HG02973 (cell line): Measurements from ENCODE around the gene C18orf54.
A peak's percentile ranks its signal among the peaks of the same experiment; 100 is the strongest.
"Not testable (repeated sequence)": the region's sequence is repeated elsewhere in the genome, so short reads cannot be mapped to it uniquely, and the experiment has no call there.

ENCODE experiments used
- ATAC-seq: cut with Tn5 transposase; IDR thresholded peaks from one replicate; pipeline ENCODE4 v1.9.1; 2021; ENCODE audit warnings: moderate library complexity; ENCODE audit not compliant: unreplicated experiment

The C18orf54 gene

DNA sequence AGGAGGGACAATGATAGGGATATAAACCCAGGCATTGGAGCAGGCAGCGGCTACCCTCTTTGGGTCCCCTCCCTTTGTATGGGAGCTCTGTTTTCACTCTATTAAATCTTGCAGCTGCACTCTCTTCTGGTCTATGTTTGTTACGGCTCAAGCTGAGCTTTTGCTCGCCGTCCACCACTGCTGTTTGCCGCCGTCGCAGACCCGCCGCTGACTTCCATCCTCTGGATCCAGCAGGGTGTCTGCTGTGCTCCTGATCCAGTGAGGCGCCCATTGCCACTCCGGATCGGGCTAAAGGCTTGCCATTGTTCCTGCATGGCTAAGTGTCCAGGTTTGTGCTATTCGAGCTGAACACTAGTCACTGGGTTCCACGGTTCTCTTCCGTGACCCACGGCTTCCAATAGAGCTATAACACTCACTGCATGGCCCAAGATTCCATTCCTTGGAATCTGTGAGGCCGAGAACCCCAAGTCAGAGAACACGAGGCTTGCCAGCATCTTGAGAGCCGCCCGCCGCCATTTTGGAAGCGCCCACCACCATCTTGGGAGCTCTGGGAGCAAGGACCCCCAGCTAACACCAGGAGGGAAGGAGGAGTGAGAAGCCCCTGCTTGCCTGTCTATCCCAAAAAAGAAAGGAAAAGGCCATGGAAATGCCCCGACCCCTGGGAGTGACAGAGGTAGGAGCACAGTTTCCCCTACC, 29.2 kb downstream of the C18orf54 start:
- not testable (repeated sequence) for ATAC-seq

DNA sequence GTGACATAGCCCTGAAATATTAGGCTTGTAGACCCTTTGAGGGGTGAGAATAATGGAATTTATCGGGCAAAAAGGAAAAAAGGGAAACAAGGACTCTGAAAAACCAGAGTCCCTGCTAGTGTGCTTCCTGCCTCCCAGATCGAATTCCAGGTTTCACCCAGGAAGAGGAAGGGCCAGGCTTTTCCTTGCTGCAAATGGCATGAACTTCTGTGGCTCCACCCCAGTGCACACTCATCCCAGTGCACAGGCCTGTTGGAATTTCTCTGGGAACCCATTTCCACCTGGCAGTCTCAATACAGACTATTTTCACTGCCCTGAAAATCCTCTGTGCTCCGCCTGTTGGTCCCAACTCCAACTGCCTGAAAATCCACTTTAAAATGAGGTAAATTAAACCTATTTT, 29.9 kb downstream of the C18orf54 start:
- ATAC-seq: no peak

DNA sequence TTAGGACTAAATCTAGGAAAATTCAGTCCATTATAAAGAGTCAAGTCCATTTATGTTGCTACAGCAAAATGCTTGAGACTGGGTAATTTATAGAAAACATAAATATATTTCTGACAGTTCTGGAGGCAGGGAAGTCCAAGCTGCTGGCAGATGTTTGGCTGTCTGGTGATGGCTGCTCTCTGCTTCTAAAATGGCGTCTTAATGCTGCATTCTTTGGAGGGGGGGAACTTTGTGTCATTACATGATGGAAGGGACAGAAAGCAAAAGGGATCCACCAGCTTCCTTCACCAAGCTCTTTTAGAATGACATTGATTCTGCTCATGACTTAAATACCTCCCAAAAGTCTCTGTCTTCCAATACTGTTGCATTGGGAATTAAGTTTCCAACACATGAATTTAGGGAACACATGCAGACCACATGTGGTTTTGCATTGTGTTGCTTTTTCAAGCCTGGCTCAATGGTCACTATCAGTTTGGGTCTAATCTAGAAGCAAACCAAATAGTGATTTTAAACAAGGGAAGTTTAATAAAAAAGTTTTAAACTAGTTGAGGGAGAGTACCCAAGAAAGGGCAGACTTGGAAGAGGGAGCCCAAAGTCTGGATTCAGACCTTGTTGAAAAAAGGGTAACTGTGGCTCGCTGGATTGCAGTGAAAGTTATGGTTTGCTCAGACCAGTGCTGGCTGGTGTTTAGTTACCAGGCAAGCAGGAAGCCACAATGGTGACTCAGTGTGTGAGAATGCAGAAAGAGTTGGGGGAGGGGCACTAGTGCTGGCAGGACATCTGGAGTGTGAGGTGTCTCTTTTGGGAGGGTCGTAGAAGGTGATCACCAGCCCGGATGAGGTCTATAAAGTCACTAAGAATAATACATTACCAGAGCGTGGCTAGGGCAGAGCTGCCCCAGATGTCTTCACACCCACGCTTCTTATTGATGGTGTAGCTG, 30.8 kb downstream of the C18orf54 start:
- peak; percentile 91 for ATAC-seq

DNA sequence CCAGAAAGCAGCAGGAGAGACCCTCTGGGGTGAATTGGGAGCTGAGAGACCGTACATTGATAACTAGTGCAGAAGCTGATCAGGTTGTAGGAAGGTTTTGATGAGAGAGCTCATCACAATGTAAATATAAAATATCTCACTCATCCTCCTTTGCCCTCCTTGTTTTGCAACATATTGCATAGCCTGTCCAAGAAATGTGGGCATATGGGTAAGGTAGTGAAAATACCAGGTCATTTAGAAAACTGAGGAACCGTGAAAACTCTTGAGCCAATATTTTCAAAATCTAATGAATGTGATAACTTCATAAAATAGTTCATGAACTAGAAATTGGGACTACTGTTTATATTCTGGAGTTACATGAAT, 31.4 kb downstream of the C18orf54 start:
- ATAC-seq: no peak

DNA sequence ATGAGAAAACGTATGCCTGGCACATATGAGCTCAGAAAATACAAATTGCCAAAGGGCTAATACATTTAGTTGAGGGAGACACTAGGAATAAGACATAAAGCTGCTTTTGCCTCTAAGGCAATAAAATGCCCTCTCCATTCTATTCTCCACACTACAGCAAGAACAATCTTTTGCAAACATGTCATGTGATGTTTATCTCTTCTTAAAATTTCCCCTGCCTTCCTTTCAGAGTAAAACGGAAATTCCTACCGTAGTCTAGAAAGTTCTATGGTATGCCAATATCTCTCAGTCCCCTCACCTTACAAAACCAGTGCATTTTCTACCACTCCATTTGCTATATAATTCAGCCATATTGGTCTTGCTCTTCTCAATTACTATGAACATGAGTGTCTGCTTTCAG, 33.1 kb downstream of the C18orf54 start:
- ATAC-seq: no peak

DNA sequence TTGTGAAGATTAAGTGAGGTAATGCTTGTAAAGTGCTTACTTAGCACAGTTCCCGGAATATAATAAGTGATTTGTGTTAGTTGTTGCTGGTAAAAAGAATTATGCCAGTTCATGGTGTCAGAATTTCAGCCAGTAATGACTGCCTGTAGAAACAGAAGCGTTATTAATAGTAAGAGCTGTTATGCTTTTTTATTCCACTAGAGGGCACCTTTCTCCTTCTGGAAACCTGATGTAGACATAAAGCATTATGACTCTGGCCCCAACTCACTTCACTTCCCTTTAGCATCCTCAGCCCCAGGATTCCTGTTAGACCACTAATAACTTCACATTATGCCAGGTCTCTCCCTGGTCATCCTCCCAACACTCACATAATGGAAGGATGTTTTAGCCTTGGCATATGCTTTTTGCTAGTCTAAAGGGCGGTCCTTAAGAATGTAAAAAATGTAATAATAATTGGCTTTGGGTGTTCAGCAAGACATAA, 34.9 kb downstream of the C18orf54 start:
- ATAC-seq: peak; percentile 58

DNA sequence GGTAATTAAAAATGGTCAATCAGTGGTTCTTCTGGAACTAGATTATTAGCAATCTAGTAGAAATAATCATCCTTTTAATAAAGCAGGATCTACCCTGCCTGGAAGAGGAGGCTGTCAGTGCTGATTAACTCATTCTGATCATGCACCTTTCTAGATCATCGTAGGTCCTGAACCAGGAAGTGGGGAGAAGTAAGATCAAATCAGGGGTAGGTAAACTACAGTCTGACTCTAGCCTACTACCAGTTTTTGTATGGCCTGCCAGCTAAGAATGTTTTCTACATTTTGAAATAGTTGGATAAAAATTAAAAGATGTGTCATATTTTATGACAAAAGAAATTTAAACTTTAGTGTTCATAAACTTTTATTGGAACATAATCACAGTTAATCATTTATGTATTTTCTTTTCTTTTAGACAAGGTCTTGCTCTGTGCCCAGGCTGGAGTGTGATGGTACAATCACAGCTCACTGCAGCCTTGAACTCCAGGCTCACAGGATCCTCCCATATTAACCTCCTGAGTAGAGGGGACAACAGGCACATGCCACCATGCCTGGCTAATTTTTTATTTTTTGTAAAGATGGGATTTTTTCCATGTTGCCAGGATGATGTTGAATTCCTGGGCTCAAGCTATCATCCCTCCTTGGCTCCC, 36.1 kb downstream of the C18orf54 start:
- no peak for ATAC-seq

DNA sequence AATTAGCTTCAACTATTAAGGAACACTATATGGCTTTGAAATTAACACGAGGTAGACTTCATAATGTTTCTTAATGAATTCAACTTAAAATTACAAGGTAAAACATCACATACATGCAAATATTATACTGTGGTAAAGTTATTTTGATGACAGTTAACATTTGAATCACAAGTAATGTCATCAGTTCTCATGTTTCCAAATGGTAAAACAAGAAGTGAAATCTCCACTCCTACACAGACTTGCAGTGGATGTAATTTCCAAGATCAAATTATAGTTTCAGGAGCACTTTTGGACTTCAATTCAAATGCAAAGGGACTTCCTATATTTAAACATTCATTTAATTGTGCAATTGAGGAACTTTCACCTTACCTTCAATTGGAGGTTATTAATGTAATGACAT, 39.1 kb downstream of the C18orf54 start:
- ATAC-seq: no peak

DNA sequence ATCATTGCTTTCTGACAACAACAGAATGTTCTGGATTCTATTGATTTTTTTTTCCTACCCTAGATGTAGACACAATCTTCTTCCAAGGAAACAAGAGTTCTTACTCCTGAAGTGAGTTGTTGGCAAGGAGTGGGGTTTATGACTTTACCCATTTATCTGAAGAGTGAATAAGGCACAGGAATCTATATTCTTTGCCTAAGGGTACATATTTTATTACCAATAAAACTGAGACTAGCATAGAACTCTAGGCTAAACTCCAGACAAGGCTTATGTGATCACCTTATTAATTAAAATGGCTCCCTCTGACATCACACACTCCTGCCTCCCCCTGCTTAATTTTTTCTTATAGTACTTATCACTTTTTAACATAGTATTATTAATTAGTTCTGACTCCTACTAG, 47.6 kb downstream of the C18orf54 start:
- no peak for ATAC-seq

DNA sequence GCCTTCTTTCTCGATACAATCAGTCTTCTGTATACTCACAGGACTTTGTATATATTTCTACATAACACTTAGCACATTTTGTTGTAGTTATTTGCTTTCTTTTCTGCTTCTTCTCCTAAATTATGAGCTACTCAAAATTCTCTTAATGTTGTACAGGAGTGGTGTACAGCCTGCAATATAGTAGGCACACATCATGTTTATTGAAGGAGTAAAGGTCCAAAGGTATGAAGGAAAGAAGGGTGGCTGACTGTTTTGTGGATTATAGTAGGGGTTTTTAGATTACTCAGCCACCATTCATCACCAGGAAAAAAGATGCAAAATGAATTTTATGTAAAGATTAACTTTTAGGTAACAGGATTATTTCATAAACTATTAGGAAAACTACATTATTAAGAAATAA, 54.1 kb downstream of the C18orf54 start:
- ATAC-seq: no peak

DNA sequence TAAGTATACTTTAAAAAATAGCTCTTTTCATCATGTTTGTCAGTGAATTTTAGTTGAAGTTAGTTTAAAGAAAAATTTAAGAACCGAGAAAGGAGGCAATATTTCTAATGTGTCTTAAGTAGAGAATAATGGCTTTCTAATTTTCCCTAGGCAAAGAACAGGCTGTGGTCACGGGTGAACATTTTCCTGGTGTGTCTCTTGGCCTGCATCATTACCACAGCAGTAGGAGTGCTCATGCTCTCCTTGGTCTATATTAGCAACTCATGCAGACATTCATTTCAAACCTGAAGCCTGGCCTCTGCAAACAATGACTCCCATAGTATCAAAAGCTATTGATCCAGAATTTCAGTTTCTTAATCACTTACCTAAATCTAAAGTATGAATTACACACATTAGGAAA, 57.4 kb downstream of the C18orf54 start:
- ATAC-seq: no peak

DNA sequence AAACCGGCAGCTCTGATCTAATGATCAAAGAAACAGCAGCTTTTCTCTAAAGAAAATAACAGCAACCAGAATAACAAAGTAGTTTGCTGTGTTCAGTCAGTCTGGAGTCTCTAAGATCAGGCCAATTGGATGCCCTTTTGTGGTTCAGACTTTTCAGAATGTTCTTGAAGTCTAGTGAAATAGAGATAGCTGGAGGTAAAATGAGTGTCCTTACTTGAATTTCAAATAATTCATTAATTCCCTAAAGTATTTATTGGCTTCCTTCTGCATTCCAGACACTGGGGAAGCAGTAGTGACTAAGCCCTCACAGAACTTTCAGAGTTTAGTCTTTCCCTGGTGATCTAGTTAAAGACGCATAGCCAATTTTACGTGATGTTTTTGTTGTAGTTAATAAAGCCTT, 58.7 kb downstream of the C18orf54 start:
- no peak for ATAC-seq

DNA sequence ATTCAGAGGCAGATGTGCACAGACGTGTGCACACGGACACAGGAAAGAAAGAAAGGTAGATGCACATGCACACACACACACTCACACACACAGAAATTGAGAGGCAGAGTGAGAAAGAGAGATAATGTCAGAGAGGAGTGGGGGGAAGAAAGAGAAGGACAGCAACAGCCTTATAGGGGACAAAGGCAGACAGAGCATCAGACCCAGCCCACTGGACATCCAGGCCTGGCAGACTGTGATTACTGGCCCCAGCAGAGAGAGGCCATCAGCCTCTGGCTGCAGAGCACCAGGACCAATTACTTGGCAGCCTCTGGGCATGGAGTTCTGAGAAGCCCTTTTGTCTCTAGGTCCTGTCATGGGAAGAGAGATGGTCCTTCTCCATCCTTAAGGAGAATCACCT, 66.1 kb downstream of the C18orf54 start:
- no peak for ATAC-seq

DNA sequence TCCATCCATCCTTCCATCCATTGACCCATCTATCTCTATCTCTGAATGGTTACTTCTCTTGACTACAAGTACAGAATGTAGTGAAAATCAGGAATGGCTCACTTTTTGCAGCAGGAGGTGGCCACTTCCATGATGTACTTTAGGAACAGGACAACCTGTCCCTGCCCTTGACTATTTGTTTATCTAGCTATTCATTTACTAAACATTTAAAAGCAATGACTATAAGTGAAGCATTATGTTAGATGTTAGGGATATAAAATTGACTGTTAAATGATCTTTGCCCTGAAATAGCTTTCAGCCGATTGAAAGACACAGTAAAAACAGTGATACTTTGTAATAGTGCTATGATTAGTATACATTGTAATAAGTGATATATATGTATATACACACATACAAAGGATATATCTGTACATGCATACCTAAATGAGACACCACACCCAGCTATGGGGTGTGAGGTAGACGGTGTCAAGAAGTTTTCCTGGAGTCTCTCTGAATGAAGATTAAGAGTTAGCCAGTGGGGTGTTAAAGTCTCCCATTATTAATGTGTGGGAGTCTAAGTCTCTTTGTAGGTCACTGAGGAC, 68.5 kb downstream of the C18orf54 start:
- ATAC-seq: no peak
